ENCODE measurements around the gene OSGEP. TPM values are rescaled to one million over a fixed set of nuclear protein-coding genes. Genes with fewer than 3 reads are reported as not detected.
A peak's percentile ranks its signal among the peaks of the same experiment; 100 is the strongest.

Gene OSGEP
- 36.3 TPM for total RNA-seq

- FAIRE-seq (peak; percentile 72), DNase-seq (ENCODE audit: low spot score in 2 of 2) (peak; percentile 89 to 91)
Measured at GRCh38 chr14:20454516-20455354, at the start of gene OSGEP, which contains the start of gene APEX1. OSGEP (minus strand) TSS chr14:20454812; CDS start chr14:20454683, 129 bp downstream. APEX1 (plus strand) TSS chr14:20455226; CDS start chr14:20455646, 420 bp downstream.

DNA sequence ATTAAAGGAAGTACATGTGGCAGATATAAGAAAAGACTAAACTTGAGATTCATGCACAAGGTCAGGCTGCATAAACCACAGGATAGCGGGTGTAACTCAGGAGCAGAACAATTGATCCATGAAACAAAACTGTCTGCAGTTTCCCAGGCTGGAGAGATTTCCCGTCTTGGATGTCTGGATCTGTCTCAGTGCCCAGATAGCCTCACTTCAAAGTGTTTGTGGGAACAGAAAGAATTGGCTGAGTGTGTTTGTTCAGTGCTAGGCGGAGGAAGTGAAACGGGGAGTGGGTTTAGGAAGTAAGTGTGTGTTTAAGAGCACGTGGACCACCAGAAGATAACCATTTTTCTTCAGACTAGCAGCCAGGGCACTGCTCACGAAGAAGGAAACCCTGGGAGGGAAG lies 49.3 kb upstream of the OSGEP start:
- DNase-seq (ENCODE audit: low spot score in 2 of 2) (peak in 1 of 2 donors; percentile 17), FAIRE-seq (no peak)

DNA sequence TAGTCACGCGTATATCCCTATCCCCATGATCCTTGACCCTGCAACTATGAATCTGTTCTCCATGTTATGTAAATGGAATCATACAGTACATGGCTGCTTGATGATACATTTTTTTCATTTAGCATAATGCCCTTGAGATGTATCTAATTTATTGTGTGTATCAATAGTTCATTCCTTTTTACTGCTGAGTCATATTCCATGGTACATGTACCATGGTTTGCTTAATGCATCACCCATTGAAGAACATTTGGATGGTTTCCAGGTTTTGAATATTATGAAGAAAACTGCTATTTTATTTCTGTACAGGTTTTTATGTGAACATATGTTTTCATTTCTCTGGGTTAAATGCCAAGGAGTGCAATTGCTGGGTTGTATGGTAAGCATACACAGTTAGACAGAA lies 46.7 kb upstream of the OSGEP start:
- DNase-seq (ENCODE audit: low spot score in 2 of 2), result no peak
- no peak for FAIRE-seq

GRCh38 chr14:20499881-20500280 lies 45.3 kb upstream of the OSGEP start:
- no peak for FAIRE-seq
- DNase-seq (ENCODE audit: low spot score in 2 of 2), result no peak

- DNase-seq (ENCODE audit: low spot score in 2 of 2), result no peak
- FAIRE-seq, result no peak
Measured at GRCh38 chr14:20499108-20499507, 44.5 kb upstream of the OSGEP start.

- FAIRE-seq, result no peak
Measured at GRCh38 chr14:20498622-20499021, 44.0 kb upstream of the OSGEP start.

GRCh38 chr14:20494935-20495766 lies 40.5 kb upstream of the OSGEP start:
- no peak for FAIRE-seq
- no peak for DNase-seq (ENCODE audit: low spot score in 2 of 2)

More at GRCh38 chr14:20498622-20499021, 44.0 kb upstream of the OSGEP start:
- no peak for DNase-seq (ENCODE audit: low spot score in 2 of 2)

GRCh38 chr14:20493634-20494033 lies 39.0 kb upstream of the OSGEP start:
- DNase-seq (ENCODE audit: low spot score in 2 of 2) (no peak), FAIRE-seq (no peak)

DNA sequence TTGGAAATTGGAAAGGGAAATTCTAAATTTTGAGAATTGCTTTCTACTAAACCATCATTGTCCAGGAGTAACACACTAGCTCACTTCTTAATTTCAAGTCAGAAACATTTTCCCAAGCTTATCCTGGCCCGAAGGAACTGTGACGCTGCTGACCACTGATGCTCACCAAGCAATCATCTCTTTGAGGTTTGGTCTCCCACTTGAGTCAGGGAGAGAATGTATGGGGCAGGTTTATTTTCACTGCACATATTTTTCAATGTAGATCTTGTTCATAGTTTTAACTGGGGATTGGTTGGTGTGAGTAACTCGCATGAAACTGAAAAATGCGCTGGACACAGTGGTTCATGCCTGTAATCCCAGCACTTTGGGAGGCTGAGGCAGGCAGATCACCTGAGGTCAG lies 37.9 kb upstream of the OSGEP start:
- no peak for FAIRE-seq

GRCh38 chr14:20490563-20490962 lies 36.0 kb upstream of the OSGEP start:
- FAIRE-seq (no peak), DNase-seq (ENCODE audit: low spot score in 2 of 2) (no peak)

More for the DNA sequence above, 37.9 kb upstream of the OSGEP start:
- no peak for DNase-seq (ENCODE audit: low spot score in 2 of 2)

DNA sequence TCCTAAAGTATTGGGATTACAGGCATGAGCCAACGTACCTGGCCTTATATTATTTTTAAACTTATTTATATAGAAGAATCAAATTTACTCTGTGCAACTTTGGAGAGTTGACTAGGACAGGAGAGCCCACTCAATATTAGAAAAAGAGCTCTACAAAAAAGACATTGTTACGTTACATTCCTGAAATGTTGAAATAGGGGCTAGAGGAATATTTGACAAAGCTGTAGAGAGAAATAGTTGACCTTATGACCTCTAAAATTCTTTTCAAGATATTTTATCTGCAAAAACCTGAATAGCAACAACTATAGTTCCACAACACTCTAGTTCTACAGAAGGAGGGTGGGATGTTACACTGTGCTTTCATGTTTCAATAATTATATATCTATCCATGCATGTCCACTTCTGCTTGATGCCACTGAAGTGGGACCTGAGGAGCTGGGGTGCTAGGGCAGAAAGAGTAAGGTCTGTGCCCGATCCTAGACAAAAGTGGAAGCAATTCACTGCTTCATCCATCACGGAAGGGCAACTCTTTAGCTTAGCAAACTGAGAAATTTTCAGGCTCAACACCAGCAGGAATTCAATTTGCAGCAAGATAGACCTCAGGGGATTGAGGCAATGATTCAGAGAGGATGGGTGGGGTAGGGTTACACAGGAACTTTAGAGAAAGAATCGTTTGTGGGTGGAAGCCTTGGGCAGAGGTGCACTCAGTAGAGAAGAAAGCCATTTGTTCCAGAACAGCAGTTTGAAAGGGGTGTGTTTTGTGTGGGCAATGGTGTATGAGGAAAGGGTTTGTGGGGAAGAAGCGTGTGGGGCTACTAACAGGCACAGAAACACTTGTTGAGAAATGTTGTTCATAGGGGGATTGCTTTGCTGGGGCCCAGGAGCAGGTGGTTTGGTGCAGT lies 34.7 kb upstream of the OSGEP start:
- FAIRE-seq, result no peak

DNA sequence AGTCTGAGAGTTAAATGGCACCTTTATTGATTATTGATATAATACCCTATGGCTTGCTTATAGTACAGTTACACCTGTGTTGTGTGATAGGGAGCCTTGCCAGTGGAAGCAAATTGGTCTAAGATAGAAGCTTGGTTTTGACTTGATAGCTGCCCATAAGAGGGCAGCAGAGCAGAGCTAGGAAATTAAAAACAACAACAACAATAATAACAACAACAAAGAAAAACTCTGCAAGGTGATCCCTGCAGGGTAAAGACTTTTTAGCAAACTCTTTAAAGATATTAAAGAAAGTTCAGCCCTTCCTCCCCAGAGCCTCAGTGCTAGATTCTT lies 32.7 kb upstream of the OSGEP start:
- no peak for DNase-seq (ENCODE audit: low spot score in 2 of 2)
- FAIRE-seq, result no peak

More for the DNA sequence above, 34.7 kb upstream of the OSGEP start:
- no peak for DNase-seq (ENCODE audit: low spot score in 2 of 2)

GRCh38 chr14:20486684-20487395 lies 32.2 kb upstream of the OSGEP start:
- FAIRE-seq, result no peak
- no peak for DNase-seq (ENCODE audit: low spot score in 2 of 2)

DNA sequence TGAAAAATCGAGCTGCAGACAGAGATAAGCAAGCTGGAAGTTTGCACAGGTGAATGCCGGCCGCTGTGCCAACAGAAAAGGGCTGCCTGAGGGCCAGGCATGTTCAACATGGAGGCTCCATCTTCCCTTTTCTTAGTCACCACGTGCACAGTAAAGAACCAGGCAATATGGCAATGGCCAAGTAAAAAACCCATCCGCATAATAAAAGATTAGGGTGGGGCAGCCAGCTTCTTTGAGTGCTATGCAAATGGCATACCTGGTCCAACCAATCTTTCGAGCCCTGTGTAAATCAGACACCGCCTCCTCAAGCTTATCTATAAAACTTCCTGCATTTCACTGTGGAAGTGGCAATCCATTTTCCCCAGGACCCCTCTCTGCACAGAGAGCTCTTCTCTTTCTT lies 31.3 kb upstream of the OSGEP start:
- FAIRE-seq (no peak), DNase-seq (ENCODE audit: low spot score in 2 of 2) (no peak)

DNA sequence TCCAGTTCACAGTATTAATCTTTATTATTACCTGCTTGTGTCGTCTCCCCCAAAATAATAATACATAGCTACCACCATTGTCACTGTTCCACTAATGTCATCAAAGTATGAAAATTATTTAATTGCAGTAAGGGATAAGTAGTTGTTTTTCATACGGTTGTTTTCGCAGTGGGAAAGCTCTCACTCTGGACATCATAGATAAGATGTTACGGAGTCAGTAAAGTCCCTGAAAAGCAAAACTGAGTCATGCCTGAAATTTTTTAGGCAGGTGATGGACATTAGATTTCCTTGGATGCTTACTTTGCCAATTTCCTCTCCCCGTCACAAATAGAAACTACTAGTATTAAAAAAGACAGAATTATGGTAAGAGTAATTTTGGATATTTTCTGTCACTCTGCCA lies 27.8 kb upstream of the OSGEP start:
- DNase-seq (ENCODE audit: low spot score in 2 of 2) (no peak), FAIRE-seq (no peak)

GRCh38 chr14:20478894-20479293 lies 24.3 kb upstream of the OSGEP start:
- DNase-seq (ENCODE audit: low spot score in 2 of 2) (no peak), FAIRE-seq (no peak)

DNA sequence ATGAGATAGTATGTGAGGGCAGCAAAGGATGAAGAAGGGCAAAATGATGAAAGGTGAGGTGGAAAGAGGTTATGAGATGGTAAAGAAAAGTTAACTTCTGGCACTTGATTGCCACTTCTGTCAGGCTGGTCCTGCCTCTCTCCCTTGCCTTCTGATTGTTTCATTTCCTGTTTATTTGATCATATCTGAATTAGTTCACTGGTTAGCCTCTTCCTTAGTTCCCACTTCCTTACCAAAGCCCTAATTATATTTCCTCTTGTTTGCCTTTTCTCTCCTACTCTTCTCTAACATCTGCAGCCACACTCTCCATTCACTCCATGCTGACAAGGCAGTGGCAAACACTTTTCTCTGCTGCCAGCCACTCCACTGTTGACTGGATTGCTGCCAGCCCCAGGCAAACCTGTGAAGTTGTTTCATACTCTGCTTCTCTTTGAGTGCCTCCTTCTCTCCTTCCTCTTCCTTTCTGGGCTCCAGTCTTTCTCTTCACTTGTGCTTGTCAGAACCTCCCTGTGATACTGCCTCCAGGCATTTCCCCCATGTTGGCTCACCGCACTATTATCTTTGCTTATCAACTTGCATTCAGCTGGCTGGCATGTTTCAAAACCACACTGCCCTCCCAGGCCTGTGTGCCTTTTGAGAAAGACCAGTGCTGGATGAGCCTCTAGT lies 22.7 kb upstream of the OSGEP start:
- FAIRE-seq, result no peak
- no peak for DNase-seq (ENCODE audit: low spot score in 2 of 2)

DNA sequence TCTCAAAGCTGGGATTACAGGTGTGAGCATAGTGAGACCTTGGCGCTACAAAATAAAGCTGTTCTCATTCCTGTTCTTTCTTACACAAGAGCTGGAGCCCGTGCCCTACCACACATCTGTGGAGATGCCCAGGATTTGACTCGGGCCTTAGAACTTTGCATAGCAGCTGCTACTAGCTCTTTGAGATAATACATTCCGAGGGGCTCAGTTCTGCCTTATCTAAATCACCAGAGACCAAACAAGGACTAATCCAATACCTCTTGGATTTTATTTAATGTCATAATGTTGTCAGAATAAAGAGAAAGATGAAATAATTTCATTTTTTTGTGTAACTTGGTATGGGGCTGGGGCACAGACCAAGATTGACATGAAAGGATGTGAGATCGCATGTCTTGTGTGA lies 22.2 kb upstream of the OSGEP start:
- DNase-seq (ENCODE audit: low spot score in 2 of 2), result no peak
- FAIRE-seq, result no peak

DNA sequence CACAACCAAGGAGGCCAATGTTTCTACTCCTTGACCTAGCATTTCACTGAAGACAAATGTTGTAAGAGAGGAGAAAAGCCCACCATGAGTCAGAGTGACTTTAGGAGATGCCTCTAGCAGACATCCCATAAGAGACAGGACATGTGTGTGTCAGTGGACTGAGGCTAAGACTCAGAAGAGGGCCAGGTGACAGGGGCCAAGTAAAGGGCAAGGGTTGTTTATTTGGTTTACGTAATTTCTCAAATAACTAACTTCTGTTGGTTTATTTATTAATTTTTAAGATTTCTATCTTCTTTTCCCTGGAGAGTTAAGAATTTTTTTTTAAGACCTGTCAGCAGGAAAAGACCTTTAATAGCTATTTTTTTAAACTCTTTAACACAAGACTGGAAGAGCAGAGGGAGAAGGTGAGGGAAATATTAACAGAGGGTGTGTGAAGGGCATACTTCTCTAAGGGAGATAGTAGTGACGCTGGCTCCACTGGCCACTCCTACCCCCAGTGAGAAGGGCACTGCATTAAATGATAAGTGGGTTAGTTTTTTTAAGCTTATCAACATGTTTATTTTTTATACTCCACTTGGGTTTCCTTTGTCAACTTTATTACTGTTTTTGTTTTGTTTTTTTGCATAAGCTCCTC lies 18.0 kb upstream of the OSGEP start:
- DNase-seq (ENCODE audit: low spot score in 2 of 2), result no peak
- FAIRE-seq, result no peak

Data from frontal cortex (tissue), 4 donors.